ENCODE results near the gene EMC7. TPM values are rescaled to one million over a fixed set of nuclear protein-coding genes. Genes with fewer than 3 reads are reported as not detected.

The EMC7 gene
- polyA plus RNA-seq, 1 experiment = 116 TPM

DNA sequence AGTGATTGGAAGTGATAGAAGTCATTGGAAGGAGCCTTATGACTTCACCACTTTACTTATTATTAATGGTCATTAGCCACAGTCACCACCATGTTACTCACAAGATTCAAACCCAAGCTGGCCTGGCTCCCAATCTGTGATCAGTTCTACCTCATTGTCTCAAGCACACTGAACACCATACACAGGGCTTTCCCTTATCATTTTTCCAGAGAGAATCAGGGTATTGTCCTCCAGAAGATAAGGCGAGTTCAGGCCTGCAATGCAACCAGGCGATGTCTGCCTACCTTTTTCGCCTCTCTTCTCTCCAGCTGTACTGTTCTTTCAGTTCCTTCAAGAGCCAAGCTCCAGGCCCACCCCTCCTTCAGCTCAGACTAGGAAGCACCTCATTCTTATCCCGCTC is 24.9 kb downstream of the EMC7 start:
- no peak for DNase-seq (ENCODE audit: low read depth, low spot score)
- H3K9me3 ChIP-seq (ENCODE audit: control insufficient read depth, insufficient read depth, low read length) = no peaks in the 10 kb centered on the region
- no peak overlapping the region for H3K27ac ChIP-seq (ENCODE audit: low read depth, low read length)
- H3K27me3 ChIP-seq (ENCODE audit: control insufficient read depth, insufficient read depth, low read length) = no peaks in the 10 kb centered on the region
- ChIA-PET CTCF (interaction anchor here (1.5 kb wide), 1 partner anchor 14 kb away, joined by 4 read pairs; no protein-coding TSS in a partner anchor), POLR2A (no interaction called here)
- H3K4me3 ChIP-seq (ENCODE audit: low read depth, low read length) = no peak overlapping the region
- TF ChIP-seq CTCF (IDR thresholded peaks at IDR 0.05; ENCODE audit: low read depth, low read length) = no peak

GRCh38 chr15:34070003-34070402 is 31.7 kb downstream of the EMC7 start:
- ChIA-PET POLR2A (no interaction called here), CTCF (interaction anchor here (0.6 kb wide), 1 partner anchor 40 kb away, joined by 3 read pairs; no protein-coding TSS in a partner anchor)
- Histone ChIP-seq H3K4me3 (ENCODE audit: low read depth, low read length) (no peak overlapping the region), H3K9me3 (ENCODE audit: control insufficient read depth, insufficient read depth, low read length) (no peaks in the 10 kb centered on the region), H3K27me3 (ENCODE audit: control insufficient read depth, insufficient read depth, low read length) (no peaks in the 10 kb centered on the region), H3K27ac (ENCODE audit: low read depth, low read length) (no peak overlapping the region)
- no peak for DNase-seq (ENCODE audit: low read depth, low spot score)
- no peak for TF ChIP-seq CTCF (IDR thresholded peaks at IDR 0.05; ENCODE audit: low read depth, low read length)

DNA sequence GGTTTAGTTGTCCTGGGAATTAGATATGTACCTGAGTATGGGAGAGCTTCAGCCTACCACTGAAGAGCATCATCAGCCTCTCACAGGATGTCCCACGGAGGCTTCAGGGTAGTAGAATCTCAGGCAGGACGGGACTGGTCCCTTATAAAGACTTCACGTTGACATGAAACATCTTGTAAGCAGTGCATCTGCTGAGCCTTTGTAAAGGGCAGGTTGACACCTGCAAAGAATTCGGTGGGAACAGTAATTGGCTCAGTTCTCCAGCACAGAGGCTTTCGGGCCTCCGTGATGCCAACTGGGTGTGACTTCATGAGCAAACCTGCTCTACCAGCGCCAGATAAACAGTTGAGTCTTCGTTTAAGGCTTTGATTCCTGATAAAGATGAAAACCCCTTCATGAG is 35.7 kb downstream of the EMC7 start:
- ChIA-PET CTCF (interaction anchor here (0.6 kb wide), 1 partner anchor 36 kb away, joined by 3 read pairs; no protein-coding TSS in a partner anchor), POLR2A (no interaction called here)
- Histone ChIP-seq H3K4me3 (ENCODE audit: low read depth, low read length) (no peak overlapping the region), H3K9me3 (ENCODE audit: control insufficient read depth, insufficient read depth, low read length) (no peaks in the 10 kb centered on the region), H3K27ac (ENCODE audit: low read depth, low read length) (no peak overlapping the region), H3K27me3 (ENCODE audit: control insufficient read depth, insufficient read depth, low read length) (no peaks in the 10 kb centered on the region)
- no peak for DNase-seq (ENCODE audit: low read depth, low spot score)
- no peak for TF ChIP-seq CTCF (IDR thresholded peaks at IDR 0.05; ENCODE audit: low read depth, low read length)

- Histone ChIP-seq H3K27me3 (ENCODE audit: control insufficient read depth, insufficient read depth, low read length) (no peaks in the 10 kb centered on the region), H3K27ac (ENCODE audit: low read depth, low read length) (no peak overlapping the region), H3K4me3 (ENCODE audit: low read depth, low read length) (no peak overlapping the region), H3K9me3 (ENCODE audit: control insufficient read depth, insufficient read depth, low read length) (no peaks in the 10 kb centered on the region)
- TF ChIP-seq CTCF (IDR thresholded peaks at IDR 0.05; ENCODE audit: low read depth, low read length) = no peak
- DNase-seq (ENCODE audit: low read depth, low spot score) = no peak
- ChIA-PET CTCF (interaction anchor here (1.9 kb wide), 1 partner anchor 144 kb away, joined by 5 read pairs; the partner anchor contains the start of gene KATNBL1), POLR2A (no interaction called here)
These were observed 36.4 kb downstream of the EMC7 start for GRCh38 chr15:34065261-34065660.

- Histone ChIP-seq H3K9me3 (ENCODE audit: control insufficient read depth, insufficient read depth, low read length) (no peaks in the 10 kb centered on the region), H3K27me3 (ENCODE audit: control insufficient read depth, insufficient read depth, low read length) (no peaks in the 10 kb centered on the region), H3K27ac (ENCODE audit: low read depth, low read length) (no peak overlapping the region), H3K4me3 (ENCODE audit: low read depth, low read length) (no peak overlapping the region)
- ChIA-PET CTCF (interaction anchor here (1.5 to 1.9 kb wide), 2 partner anchors 13 to 145 kb away, joined by 3 to 5 read pairs; partner anchors contain the start of gene KATNBL1), POLR2A (no interaction called here)
- TF ChIP-seq CTCF (IDR thresholded peaks at IDR 0.05; ENCODE audit: low read depth, low read length) = no peak
- no peak for DNase-seq (ENCODE audit: low read depth, low spot score)
These were observed 37.2 kb downstream of the EMC7 start for GRCh38 chr15:34064438-34064837.
